LNCaP clone FGC (cell line): ENCODE data around the gene FREM3.

ENCODE experiments used
- DNase-seq: peaks from one replicate; pipeline ENCODE4 v3.0.0-alpha.2; 2011; ENCODE audit warnings: low read depth
- H3K4me3 ChIP-seq: 2 replicates; pipeline ENCODE4 v1.5.1; 2011; ENCODE audit warnings: mild to moderate bottlenecking, low read depth, low read length, control low read depth
- TF ChIP-seq, protein P1 (sequence below): IDR thresholded peaks from 2 replicates; pipeline ENCODE4 v1.5.1; 2012; ENCODE audit warnings: mild to moderate bottlenecking; ENCODE audit not compliant: control insufficient read depth, insufficient read depth; ENCODE audit errors: extremely low read depth

The FREM3 gene

GRCh38 chr4:143587703-143588102, 112.8 kb downstream of the FREM3 start:
- no peak overlapping the region for H3K4me3 ChIP-seq
- DNase-seq = peak; percentile 3
- TF ChIP-seq, protein P1, sequence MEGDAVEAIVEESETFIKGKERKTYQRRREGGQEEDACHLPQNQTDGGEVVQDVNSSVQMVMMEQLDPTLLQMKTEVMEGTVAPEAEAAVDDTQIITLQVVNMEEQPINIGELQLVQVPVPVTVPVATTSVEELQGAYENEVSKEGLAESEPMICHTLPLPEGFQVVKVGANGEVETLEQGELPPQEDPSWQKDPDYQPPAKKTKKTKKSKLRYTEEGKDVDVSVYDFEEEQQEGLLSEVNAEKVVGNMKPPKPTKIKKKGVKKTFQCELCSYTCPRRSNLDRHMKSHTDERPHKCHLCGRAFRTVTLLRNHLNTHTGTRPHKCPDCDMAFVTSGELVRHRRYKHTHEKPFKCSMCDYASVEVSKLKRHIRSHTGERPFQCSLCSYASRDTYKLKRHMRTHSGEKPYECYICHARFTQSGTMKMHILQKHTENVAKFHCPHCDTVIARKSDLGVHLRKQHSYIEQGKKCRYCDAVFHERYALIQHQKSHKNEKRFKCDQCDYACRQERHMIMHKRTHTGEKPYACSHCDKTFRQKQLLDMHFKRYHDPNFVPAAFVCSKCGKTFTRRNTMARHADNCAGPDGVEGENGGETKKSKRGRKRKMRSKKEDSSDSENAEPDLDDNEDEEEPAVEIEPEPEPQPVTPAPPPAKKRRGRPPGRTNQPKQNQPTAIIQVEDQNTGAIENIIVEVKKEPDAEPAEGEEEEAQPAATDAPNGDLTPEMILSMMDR = peak; percentile 45

DNA sequence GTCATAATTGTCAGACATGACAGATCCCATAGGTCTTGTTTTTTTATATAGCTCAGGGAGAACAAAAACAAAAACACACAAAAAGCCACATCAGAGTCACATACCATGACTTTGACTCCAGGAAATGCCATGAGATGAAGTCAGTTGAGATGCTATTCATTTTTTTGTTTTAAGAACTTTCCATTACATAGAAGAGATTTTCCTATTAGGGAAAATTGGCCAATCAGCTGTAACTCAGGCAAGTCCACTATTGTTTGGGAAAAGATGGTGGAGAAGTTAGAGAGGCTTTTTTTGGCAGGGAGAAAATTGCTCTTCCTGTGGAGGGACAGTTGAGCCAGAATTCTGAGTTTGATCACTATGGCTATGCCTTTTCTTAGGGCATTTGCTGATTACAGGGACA, 114.4 kb downstream of the FREM3 start:
- TF ChIP-seq, protein P1 = no peak
- no peak for DNase-seq
- H3K4me3 ChIP-seq = no peak overlapping the region

DNA sequence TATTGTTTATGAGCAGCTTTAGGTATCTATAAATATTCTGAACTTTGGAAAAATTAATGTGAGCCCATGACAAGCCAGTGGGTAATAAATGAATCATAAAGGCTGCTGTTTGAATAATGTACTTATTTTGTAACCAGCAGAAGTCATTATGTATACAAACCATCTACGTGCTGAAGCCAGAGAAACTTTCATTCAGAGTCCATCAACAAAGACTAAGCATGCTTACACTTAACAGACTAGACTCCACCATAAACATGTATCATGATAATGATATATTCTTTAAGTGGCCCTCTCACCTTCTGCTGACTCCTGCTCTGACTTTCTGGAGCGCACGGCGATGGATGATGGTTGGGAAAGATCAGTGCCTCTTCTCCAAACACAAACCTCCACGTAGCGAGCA, 114.9 kb downstream of the FREM3 start:
- DNase-seq = no peak
- no peak overlapping the region for H3K4me3 ChIP-seq
- TF ChIP-seq, protein P1 = no peak

DNA sequence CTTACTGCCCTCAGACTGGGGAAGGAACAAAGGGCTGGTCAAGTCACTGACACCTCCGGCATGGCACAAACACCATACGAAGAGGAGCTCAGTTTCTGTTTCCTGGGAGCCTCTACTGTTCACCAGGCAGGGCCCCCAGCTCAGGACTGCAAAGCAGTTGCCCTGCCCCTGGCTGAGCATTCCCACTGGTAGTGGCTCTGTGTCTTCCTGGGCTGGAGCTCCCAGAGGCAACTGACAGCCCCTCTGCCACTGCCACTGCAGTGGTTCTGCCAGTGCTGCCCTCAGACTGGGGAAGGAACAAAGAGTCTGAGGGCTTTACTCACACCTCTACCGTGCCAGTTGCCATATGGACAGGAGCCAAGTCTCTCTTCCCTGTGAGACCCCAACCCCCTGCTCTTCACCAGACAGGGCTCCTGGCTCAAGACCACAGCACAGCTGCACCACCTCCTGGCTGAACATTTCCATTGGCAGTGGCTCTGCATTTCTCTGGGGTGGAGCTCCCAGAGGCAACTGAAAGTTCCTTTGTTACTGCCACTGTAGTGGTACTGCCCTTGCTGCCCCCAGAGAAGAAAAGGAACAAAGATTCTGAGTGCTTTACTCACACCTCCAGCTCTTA, 119.0 kb downstream of the FREM3 start:
- TF ChIP-seq, protein P1 = no peak
- DNase-seq = no peak
- no peak overlapping the region for H3K4me3 ChIP-seq

DNA sequence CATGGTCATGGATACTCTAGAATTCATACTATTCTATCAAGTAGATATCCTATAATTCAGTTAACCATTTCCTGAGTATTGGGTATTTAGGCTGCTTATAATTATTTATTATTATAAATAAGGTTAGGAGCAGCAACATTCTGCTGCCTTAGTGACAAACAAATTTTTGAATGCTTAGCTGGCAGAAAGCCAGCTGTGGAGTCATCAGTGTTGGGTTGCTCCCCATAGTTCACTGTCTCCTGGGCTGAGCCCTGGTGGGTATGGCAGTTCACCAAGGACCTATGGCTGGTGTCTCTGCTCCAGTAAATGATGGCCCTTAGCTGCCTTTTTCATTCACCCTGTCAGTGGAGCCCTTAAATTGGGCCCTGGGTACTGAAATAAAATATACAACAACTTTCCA, 125.1 kb downstream of the FREM3 start:
- TF ChIP-seq, protein P1 = no peak
- H3K4me3 ChIP-seq = no peak overlapping the region
- DNase-seq = no peak

DNA sequence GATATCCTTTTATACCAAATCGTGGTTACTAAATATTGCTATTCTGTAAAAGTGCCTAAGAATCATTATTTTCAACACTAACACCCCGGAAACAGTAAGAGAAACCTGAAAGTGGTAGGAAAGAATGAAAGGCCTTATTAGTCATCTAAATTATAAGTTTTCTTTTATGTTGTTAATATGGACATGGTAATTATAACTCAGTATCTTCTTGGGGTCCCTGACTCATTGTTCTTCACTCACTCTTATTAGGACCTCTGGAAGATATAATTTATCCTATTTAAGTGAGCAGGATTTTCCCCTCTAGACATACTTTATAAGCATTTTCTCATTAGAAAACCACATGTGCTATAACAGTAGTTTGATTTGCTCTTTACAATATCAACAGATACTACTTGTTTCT, 136.0 kb downstream of the FREM3 start:
- TF ChIP-seq, protein P1 = no peak
- DNase-seq = no peak
- no peak overlapping the region for H3K4me3 ChIP-seq

DNA sequence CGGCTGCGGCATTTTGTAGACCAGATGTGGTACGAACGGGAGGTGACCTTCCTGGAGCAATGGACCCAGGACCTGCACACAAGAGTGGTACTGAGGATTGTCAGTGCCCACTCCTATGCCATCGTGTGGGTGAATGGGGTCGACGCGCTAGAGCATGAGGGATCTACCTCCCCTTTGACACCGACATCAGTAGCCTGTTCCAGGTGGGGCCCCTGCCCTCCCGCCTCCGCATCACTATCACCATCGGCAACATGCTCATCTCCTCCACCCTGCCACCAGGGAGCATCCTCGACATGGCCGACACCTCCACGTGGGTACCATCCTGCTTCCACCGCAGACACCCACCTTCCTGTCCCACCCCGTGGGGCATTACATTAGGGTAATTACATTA, 140.7 kb downstream of the FREM3 start:
- DNase-seq = no peak
- no peak overlapping the region; the same call in 1 of the 2 replicates for H3K4me3 ChIP-seq
- TF ChIP-seq, protein P1 = no peak
